ENCODE data around the gene CCN5. TPM values are rescaled to one million over a fixed set of nuclear protein-coding genes. Genes with fewer than 3 reads are reported as not detected.

The CCN5 gene
- total and polyA plus RNA-seq, 2 of the 13 experiments (the other 11 are each of a cell fraction or from before 2014, with no cell fraction given): 0.12 TPM; not detected in 1

DNA sequence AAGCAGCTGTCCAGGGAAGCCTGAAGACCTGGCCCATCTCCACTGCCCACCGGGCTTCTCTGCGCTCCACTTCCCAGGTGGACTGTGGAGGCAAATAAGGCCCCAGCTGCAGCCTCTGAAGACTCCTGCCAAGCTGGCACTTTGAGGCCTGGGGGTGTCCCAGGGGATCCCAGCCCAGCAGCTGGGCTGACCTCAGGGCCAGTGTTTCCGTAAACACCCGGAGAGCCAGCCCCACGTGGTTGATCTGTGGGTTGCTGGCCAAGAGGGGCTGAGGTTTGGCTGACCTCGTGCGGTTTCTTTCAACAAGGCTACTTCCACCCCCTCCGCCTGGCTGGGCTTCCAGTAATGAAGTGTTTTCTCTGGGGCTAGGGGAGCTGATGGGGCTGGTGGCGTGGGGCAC is 12.4 kb upstream of the CCN5 start (continued):
- TF ChIP-seq, protein P1, sequence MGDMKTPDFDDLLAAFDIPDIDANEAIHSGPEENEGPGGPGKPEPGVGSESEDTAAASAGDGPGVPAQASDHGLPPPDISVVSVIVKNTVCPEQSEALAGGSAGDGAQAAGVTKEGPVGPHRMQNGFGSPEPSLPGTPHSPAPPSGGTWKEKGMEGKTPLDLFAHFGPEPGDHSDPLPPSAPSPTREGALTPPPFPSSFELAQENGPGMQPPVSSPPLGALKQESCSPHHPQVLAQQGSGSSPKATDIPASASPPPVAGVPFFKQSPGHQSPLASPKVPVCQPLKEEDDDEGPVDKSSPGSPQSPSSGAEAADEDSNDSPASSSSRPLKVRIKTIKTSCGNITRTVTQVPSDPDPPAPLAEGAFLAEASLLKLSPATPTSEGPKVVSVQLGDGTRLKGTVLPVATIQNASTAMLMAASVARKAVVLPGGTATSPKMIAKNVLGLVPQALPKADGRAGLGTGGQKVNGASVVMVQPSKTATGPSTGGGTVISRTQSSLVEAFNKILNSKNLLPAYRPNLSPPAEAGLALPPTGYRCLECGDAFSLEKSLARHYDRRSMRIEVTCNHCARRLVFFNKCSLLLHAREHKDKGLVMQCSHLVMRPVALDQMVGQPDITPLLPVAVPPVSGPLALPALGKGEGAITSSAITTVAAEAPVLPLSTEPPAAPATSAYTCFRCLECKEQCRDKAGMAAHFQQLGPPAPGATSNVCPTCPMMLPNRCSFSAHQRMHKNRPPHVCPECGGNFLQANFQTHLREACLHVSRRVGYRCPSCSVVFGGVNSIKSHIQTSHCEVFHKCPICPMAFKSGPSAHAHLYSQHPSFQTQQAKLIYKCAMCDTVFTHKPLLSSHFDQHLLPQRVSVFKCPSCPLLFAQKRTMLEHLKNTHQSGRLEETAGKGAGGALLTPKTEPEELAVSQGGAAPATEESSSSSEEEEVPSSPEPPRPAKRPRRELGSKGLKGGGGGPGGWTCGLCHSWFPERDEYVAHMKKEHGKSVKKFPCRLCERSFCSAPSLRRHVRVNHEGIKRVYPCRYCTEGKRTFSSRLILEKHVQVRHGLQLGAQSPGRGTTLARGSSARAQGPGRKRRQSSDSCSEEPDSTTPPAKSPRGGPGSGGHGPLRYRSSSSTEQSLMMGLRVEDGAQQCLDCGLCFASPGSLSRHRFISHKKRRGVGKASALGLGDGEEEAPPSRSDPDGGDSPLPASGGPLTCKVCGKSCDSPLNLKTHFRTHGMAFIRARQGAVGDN (CRISPR knock-in tag; IDR thresholded peaks at IDR 0.05): peak; percentile 35
- TF ChIP-seq, protein P2, sequence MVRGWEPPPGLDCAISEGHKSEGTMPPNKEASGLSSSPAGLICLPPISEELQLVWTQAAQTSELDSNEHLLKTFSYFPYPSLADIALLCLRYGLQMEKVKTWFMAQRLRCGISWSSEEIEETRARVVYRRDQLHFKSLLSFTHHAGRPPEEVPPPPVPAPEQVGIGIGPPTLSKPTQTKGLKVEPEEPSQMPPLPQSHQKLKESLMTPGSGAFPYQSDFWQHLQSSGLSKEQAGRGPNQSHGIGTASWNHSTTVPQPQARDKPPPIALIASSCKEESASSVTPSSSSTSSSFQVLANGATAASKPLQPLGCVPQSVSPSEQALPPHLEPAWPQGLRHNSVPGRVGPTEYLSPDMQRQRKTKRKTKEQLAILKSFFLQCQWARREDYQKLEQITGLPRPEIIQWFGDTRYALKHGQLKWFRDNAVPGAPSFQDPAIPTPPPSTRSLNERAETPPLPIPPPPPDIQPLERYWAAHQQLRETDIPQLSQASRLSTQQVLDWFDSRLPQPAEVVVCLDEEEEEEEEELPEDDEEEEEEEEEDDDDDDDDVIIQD (CRISPR knock-in tag; IDR thresholded peaks at IDR 0.05; ENCODE audit: low read depth): no peak
- TF ChIP-seq RARA (CRISPR knock-in tag; IDR thresholded peaks at IDR 0.05) (peak; percentile 71), KIAA2018 (CRISPR knock-in tag; IDR thresholded peaks at IDR 0.05; ENCODE audit: borderline replicate concordance) (no peak), GATA4 (IDR thresholded peaks at IDR 0.05; ENCODE audit: borderline replicate concordance, low read depth) (no peak), NR2F6 (IDR thresholded peaks at IDR 0.05) (no peak), NR2F6 (CRISPR knock-in tag; IDR thresholded peaks at IDR 0.05) (peak; percentile 14; the same call in 1 of the 2 replicates), CENPX (CRISPR knock-in tag; IDR thresholded peaks at IDR 0.05) (no peak), ZNF331 (CRISPR knock-in tag; IDR thresholded peaks at IDR 0.05) (no peak), NRL (CRISPR knock-in tag; IDR thresholded peaks at IDR 0.05; ENCODE audit: borderline replicate concordance) (no peak), RAD21 (CRISPR knock-in tag; IDR thresholded peaks at IDR 0.05) (no peak)
- TF ChIP-seq, protein P3, sequence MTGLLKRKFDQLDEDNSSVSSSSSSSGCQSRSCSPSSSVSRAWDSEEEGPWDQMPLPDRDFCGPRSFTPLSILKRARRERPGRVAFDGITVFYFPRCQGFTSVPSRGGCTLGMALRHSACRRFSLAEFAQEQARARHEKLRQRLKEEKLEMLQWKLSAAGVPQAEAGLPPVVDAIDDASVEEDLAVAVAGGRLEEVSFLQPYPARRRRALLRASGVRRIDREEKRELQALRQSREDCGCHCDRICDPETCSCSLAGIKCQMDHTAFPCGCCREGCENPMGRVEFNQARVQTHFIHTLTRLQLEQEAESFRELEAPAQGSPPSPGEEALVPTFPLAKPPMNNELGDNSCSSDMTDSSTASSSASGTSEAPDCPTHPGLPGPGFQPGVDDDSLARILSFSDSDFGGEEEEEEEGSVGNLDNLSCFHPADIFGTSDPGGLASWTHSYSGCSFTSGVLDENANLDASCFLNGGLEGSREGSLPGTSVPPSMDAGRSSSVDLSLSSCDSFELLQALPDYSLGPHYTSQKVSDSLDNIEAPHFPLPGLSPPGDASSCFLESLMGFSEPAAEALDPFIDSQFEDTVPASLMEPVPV (CRISPR knock-in tag; IDR thresholded peaks at IDR 0.05): no peak
